SU-DHL-6 (cell line): ENCODE data around the gene ME3.

Source experiments
- H2AFZ ChIP-seq: fragments of 200-600 bp; sonication (generic); 2 replicates; pipeline ENCODE4 v1.6.1; 2014; ENCODE audit warnings: low read depth, mild to moderate bottlenecking, moderate library complexity, mixed read lengths, antibody characterized with exemption, low read length; ENCODE audit not compliant: severe bottlenecking
- H3F3A ChIP-seq: fragments of 200-600 bp; shearing (Covaris generic); 2 replicates; pipeline ENCODE4 v1.6.0; 2016; ENCODE audit warnings: antibody characterized with exemption, mild to moderate bottlenecking; ENCODE audit not compliant: insufficient read depth
- H3K27ac ChIP-seq: fragments of 200-600 bp; sonication (generic); 2 replicates; pipeline ENCODE4 v1.5.1; 2016; ENCODE audit warnings: low read depth, mild to moderate bottlenecking, low read length, moderate library complexity, mixed read lengths
- H3K27me3 ChIP-seq: fragments of 200-600 bp; sonication (generic), shearing (Covaris generic); 2 replicates; pipeline ENCODE4 v1.6.0; 2014; ENCODE audit warnings: mild to moderate bottlenecking, low read length
- H3K36me3 ChIP-seq: fragments of 200-600 bp; sonication (generic); 2 replicates; pipeline ENCODE4 v1.6.1; 2014; ENCODE audit warnings: mild to moderate bottlenecking, low read length, mixed read lengths
- H3K4me2 ChIP-seq: fragments of 300-600, 200-600 bp; shearing (Covaris generic), sonication (generic); 2 replicates; pipeline ENCODE4 v1.6.0; 2014; ENCODE audit warnings: low read length, low read depth, mild to moderate bottlenecking; ENCODE audit not compliant: poor library complexity, severe bottlenecking
- H3K4me3 ChIP-seq: fragments of 200-600 bp; sonication (generic); 2 replicates; pipeline ENCODE4 v1.5.1; 2014; ENCODE audit warnings: antibody characterized with exemption, low read length, mild to moderate bottlenecking, mixed read lengths; ENCODE audit not compliant: insufficient read depth, poor library complexity, severe bottlenecking
- H3K79me2 ChIP-seq: fragments of 200-600 bp; sonication (generic); 2 replicates; pipeline ENCODE4 v1.6.1; 2014; ENCODE audit warnings: mild to moderate bottlenecking, low read length, moderate library complexity; ENCODE audit not compliant: insufficient read depth
- H3K9ac ChIP-seq: fragments of 200-600 bp; sonication (generic); 2 replicates; pipeline ENCODE4 v1.7.0; 2014; ENCODE audit warnings: mild to moderate bottlenecking, low read length
- H3K9me2 ChIP-seq: fragments of 200-600 bp; sonication (generic); replicated peaks from 2 replicates; pipeline ENCODE4 v1.6.1; 2014; ENCODE audit warnings: low read length; ENCODE audit not compliant: insufficient read depth
- H3K9me3 ChIP-seq: fragments of 200-600 bp; sonication (generic); 2 replicates; pipeline ENCODE4 v1.6.1; 2014; ENCODE audit warnings: low read length, mixed read lengths; ENCODE audit not compliant: insufficient read depth
- H4K20me1 ChIP-seq: fragments of 200-600 bp; sonication (generic); 2 replicates; pipeline ENCODE4 v1.6.1; 2014; ENCODE audit warnings: low read depth, mild to moderate bottlenecking, antibody characterized with exemption, low read length, moderate library complexity, mixed read lengths
- EZH2phosphoT487 ChIP-seq: fragments of 200-600 bp; sonication (generic), shearing (Covaris generic); conservative IDR thresholded peaks from 2 replicates; pipeline ENCODE4 v1.6.1; 2018; ENCODE audit warnings: mild to moderate bottlenecking, antibody characterized with exemption, low read length, moderate library complexity, mixed read lengths
- TF ChIP-seq, protein P1 (sequence below): fragments of 200-600 bp; sonication (generic); IDR thresholded peaks from one replicate; pipeline ENCODE4 v1.5.1; 2017; ENCODE audit warnings: antibody characterized with exemption, mild to moderate bottlenecking, low read length, moderate library complexity; ENCODE audit not compliant: insufficient read depth, poor library complexity, severe bottlenecking

ME3 gene

DNA sequence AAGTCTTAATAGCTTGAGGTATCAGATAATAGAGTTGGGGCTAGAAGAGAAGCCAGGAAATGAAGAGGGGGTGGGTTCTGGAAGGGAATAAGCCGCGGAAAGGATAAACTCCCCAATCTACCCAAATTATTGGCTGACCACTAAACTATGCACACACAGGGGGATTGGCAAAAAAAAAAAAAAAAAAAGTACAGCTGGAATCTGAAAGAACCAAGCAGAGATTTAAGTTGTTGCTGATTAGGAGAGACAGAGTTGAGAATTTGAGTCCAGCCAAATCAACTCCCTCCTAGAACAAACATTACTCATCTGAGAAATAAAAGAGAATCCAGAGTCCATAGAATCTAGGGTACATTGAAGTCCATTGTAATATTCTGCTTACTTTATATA, 162.8 kb downstream of the ME3 start:
- no peak overlapping the region for H3K4me2 ChIP-seq
- H4K20me1 ChIP-seq: no peaks in the 10 kb centered on the region
- no peaks in the 10 kb centered on the region for H3K27me3 ChIP-seq
- H3F3A ChIP-seq: no peaks in the 10 kb centered on the region
- no peak overlapping the region for H3K9ac ChIP-seq
- no peaks in the 10 kb centered on the region for H3K79me2 ChIP-seq
- H3K4me3 ChIP-seq: no peak overlapping the region
- no peaks in the 10 kb centered on the region for H3K9me2 ChIP-seq
- no peak overlapping the region for H2AFZ ChIP-seq
- TF ChIP-seq, protein P1, sequence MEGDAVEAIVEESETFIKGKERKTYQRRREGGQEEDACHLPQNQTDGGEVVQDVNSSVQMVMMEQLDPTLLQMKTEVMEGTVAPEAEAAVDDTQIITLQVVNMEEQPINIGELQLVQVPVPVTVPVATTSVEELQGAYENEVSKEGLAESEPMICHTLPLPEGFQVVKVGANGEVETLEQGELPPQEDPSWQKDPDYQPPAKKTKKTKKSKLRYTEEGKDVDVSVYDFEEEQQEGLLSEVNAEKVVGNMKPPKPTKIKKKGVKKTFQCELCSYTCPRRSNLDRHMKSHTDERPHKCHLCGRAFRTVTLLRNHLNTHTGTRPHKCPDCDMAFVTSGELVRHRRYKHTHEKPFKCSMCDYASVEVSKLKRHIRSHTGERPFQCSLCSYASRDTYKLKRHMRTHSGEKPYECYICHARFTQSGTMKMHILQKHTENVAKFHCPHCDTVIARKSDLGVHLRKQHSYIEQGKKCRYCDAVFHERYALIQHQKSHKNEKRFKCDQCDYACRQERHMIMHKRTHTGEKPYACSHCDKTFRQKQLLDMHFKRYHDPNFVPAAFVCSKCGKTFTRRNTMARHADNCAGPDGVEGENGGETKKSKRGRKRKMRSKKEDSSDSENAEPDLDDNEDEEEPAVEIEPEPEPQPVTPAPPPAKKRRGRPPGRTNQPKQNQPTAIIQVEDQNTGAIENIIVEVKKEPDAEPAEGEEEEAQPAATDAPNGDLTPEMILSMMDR: no peak
- no peak for TF ChIP-seq EZH2phosphoT487
- H3K27ac ChIP-seq: no peak overlapping the region
- H3K36me3 ChIP-seq: no peaks in the 10 kb centered on the region
- H3K9me3 ChIP-seq: no peaks in the 10 kb centered on the region

DNA sequence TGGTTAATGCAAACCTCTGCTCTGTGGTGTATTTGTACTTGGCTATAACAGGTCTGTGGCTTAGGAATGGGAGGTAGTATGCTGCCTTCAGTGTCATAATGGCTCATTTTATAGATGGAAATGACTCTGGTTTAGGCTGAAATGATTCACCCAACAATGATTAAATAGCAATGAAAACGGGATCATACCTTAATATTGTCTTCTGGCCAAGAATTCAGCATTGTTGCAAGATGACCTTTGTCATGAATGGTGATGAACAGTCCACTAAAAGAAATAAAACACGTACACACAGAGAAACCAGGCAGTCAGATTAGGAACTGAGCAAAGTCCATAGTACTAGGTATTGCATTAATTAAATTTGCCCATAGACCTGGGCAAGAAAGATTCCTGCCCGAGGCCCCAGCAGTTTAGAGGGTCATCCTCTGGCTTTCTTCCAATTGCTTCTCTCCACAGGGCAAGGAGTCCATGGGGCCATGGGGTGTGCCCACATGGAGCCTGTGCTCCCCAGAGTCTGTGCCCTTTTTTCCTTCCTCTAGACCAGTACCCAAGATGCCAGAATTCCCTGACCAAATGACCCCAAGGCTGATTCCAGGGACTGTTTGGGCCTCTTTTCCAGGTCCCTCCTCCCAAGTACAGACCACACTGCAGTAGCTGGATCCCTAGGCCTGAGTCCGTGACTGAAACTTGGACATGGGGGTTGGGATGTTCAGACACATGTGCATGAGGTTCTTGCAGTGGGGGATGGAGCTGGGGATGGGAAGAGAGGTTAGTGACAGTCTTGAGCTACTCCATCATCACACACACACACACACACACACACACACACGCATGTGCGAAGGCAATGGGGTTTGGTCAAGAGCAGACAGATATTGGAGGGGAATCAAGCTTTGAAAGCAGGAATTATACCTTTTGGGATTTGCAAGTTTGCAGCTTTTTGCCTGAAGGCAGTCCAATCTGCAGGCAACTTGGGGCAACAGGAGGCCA, 163.5 kb downstream of the ME3 start:
- H2AFZ ChIP-seq: no peak overlapping the region
- H3K27ac ChIP-seq: no peak overlapping the region
- H3K27me3 ChIP-seq: no peaks in the 10 kb centered on the region
- no peak overlapping the region for H3K9ac ChIP-seq
- no peak for TF ChIP-seq EZH2phosphoT487
- TF ChIP-seq, protein P1: no peak
- no peak overlapping the region for H3K4me3 ChIP-seq
- H3K9me3 ChIP-seq: no peaks in the 10 kb centered on the region
- H3K4me2 ChIP-seq: no peak overlapping the region
- H3K9me2 ChIP-seq: no peaks in the 10 kb centered on the region
- no peaks in the 10 kb centered on the region for H3K36me3 ChIP-seq
- H3F3A ChIP-seq: no peaks in the 10 kb centered on the region
- H4K20me1 ChIP-seq: no peaks in the 10 kb centered on the region
- no peaks in the 10 kb centered on the region for H3K79me2 ChIP-seq

DNA sequence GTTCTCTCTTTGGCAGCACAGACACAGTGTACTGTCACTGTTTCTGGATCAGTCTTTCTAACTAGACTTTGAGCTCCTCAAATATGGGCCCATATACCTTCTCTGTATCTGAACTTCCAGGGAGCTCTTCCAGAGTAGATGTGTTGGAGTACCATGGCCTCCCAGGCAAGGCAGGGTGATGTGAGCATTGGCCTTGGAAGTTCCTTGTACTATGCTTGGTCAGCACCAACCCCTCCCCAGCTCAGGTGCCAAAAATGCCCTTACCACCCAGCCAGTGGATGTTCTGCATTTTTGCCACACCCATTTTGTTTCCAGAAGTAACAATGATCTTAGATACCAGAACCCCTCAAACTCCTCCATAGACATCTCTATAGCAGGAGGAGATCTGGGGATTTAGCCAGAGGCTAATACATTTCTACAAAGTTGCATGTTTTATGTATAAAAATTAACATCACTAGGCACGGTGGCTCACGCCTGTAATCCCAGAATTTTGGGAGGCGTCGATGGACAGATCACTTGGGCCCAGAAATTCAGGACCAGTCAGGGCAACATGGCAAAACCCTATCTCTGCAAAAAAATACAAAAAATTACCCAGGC, 165.1 kb downstream of the ME3 start:
- no peaks in the 10 kb centered on the region for H3K9me2 ChIP-seq
- H3K79me2 ChIP-seq: no peaks in the 10 kb centered on the region
- no peaks in the 10 kb centered on the region for H3K9me3 ChIP-seq
- no peaks in the 10 kb centered on the region for H3K36me3 ChIP-seq
- TF ChIP-seq EZH2phosphoT487: no peak
- TF ChIP-seq, protein P1: no peak
- H2AFZ ChIP-seq: no peak overlapping the region
- H3K4me2 ChIP-seq: no peak overlapping the region
- H3K27ac ChIP-seq: no peak overlapping the region
- H3F3A ChIP-seq: no peaks in the 10 kb centered on the region
- H3K9ac ChIP-seq: no peak overlapping the region
- no peak overlapping the region for H3K4me3 ChIP-seq
- no peaks in the 10 kb centered on the region for H4K20me1 ChIP-seq
- no peaks in the 10 kb centered on the region for H3K27me3 ChIP-seq
